Measurements from ENCODE around the gene DTHD1.

DTHD1 gene

DNA sequence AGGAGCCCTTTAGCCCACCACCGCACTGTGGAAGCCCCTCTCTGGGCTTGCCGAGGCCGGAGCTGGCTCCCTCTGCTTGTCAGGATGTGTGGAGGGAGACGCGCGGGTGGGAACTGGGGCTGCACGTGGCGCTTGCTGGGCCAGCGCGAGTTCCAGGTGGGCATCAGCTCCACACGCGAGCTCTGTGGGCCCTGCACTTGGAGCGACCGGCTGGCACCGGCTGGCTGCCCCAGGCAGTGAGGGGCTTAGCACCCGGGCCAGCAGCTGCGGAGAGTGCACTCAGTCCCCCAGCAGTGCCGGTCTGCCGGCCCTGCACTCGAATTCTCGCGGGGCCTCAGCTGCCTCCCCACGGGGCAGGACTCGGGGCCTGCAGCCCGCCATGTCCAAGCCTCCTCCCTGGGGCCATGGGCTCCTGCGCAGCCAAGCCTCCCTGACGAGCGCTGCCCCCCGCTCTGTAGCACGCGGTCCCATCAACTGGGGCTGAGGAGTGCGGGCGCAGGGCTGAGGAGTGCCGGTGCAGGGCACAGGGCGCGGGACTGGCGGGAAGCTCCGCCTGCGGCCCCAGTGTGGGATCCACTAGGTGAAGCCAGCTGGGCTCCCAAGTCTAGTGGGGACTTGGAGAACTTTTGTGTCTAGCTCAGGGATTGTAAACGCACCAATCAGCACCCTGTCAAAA, 93.6 kb downstream of the DTHD1 start:
- H3K27ac Mint-ChIP-seq, result no peak overlapping the region
- H3K9me3 Mint-ChIP-seq, result peaks cover 24% of the 10 kb centered on the region
- H3K4me1 Mint-ChIP-seq, result no peaks in the 10 kb centered on the region
- no peaks in the 10 kb centered on the region for H3K36me3 Mint-ChIP-seq (ENCODE audit: low read depth)
- H3K4me3 Mint-ChIP-seq, result no peak overlapping the region
- no peaks in the 10 kb centered on the region for H3K27me3 Mint-ChIP-seq (ENCODE audit: low read depth)
- TF ChIP-seq, protein P1, sequence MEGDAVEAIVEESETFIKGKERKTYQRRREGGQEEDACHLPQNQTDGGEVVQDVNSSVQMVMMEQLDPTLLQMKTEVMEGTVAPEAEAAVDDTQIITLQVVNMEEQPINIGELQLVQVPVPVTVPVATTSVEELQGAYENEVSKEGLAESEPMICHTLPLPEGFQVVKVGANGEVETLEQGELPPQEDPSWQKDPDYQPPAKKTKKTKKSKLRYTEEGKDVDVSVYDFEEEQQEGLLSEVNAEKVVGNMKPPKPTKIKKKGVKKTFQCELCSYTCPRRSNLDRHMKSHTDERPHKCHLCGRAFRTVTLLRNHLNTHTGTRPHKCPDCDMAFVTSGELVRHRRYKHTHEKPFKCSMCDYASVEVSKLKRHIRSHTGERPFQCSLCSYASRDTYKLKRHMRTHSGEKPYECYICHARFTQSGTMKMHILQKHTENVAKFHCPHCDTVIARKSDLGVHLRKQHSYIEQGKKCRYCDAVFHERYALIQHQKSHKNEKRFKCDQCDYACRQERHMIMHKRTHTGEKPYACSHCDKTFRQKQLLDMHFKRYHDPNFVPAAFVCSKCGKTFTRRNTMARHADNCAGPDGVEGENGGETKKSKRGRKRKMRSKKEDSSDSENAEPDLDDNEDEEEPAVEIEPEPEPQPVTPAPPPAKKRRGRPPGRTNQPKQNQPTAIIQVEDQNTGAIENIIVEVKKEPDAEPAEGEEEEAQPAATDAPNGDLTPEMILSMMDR (IDR thresholded peaks at IDR 0.05; ENCODE audit: unreplicated experiment in 3 of 3), result no peak

DNA sequence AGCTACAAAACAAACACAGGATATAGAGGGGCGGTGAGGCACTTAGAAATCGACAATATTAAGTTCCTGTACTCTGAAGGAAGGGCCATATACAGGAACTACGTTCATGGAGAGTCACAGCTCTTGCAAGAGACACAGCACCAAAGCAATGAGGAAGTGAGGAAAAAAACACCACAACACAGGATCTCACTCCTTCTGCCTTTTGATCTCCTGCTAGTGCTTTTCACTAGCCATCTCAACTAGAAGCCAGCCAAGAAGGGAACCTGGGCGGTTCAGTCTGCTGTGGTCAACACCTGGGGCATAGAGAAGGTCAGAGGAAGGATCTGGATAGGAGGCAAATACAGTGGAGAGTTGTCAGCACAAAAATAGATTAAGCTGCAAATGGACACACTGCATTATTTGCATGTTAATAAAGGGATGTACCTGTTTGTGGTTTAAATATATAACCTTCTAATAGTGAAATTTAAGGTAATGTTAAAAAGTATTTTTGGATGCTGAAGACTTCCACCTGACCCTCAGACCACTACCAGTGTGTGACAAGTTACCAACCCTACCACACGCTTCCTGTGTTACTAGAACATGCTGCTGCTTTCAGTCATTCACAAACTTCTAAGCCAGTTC, 104.6 kb downstream of the DTHD1 start:
- TF ChIP-seq, protein P1 (IDR thresholded peaks at IDR 0.05; ENCODE audit: unreplicated experiment in 3 of 3), result no peak
- peaks cover under 1% of the 10 kb centered on the region for H3K9me3 Mint-ChIP-seq
- no peak overlapping the region for H3K4me3 Mint-ChIP-seq
- H3K27me3 Mint-ChIP-seq (ENCODE audit: low read depth), result no peaks in the 10 kb centered on the region
- H3K4me1 Mint-ChIP-seq, result no peaks in the 10 kb centered on the region
- no peaks in the 10 kb centered on the region for H3K36me3 Mint-ChIP-seq (ENCODE audit: low read depth)
- no peak overlapping the region for H3K27ac Mint-ChIP-seq

DNA sequence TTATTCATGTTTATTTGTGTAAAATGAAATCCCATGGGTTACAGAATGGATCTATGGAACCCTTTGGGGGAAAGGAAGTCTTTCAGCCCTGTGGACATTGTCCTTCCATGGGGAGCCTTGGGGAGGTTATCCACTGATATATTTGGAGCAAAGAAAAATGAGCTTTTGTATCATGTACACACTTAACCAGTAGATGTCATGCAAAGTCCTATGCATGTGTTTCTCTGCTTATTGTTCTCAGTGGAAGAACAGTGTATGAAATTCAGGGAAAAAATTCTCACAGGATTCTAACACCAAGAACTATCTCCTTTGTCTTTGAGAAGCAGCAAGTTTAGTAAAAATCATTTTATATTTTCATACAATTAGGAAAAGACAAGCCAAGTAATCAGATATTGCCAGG, 105.3 kb downstream of the DTHD1 start:
- H3K4me3 Mint-ChIP-seq, result no peak overlapping the region
- no peaks in the 10 kb centered on the region for H3K27me3 Mint-ChIP-seq (ENCODE audit: low read depth)
- H3K4me1 Mint-ChIP-seq, result no peaks in the 10 kb centered on the region
- no peaks in the 10 kb centered on the region for H3K36me3 Mint-ChIP-seq (ENCODE audit: low read depth)
- H3K9me3 Mint-ChIP-seq, result no peaks in the 10 kb centered on the region
- H3K27ac Mint-ChIP-seq, result no peak overlapping the region
- TF ChIP-seq, protein P1 (IDR thresholded peaks at IDR 0.05; ENCODE audit: unreplicated experiment in 3 of 3), result peak; percentile 19 to 37 (median 35)

DNA sequence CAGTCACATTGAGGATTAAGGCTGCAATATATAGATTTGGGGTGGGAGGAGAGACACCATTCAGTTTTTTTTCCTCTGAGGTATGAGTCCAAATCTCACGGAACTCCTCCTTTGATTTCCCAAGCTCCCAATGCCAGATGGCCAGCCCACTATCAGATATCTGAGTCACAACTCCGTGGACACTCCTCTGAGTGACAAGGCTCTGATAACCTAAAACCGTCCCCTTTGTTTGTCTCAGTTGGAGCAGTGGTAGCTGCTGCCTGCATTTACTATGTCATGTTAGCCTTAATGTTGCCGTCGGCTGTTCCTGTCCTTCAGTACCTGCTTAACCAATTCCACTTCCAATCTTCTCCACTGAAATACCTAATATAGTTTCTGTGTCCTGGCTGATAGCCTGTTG, 107.3 kb downstream of the DTHD1 start:
- H3K4me3 Mint-ChIP-seq, result no peak overlapping the region
- no peak overlapping the region for H3K27ac Mint-ChIP-seq
- no peaks in the 10 kb centered on the region for H3K4me1 Mint-ChIP-seq
- no peaks in the 10 kb centered on the region for H3K27me3 Mint-ChIP-seq (ENCODE audit: low read depth)
- no peaks in the 10 kb centered on the region for H3K36me3 Mint-ChIP-seq (ENCODE audit: low read depth)
- no peaks in the 10 kb centered on the region for H3K9me3 Mint-ChIP-seq
- TF ChIP-seq, protein P1 (IDR thresholded peaks at IDR 0.05; ENCODE audit: unreplicated experiment in 3 of 3), result no peak

DNA sequence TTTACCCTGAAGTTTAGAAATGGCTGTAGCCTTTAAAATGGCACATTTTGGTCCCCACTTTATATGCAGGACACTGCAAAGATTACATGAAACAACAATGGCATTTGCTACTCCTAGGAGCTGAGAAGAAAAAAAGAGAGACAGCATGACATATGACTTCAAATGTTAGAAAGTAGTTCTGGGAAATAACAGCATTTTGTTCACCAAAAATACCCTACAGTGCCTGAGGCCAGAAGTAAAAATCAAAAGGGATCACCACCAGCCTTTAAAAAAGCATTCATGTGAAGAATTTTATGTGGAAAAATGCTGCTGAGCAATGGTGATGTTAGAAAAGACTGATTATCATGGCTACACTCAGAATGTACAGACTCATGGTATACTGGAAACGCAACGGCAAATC, 110.0 kb downstream of the DTHD1 start:
- Mint-ChIP-seq H3K36me3 (ENCODE audit: low read depth) (no peaks in the 10 kb centered on the region), H3K4me3 (no peak overlapping the region), H3K27ac (no peak overlapping the region), H3K4me1 (no peaks in the 10 kb centered on the region), H3K9me3 (no peaks in the 10 kb centered on the region), H3K27me3 (ENCODE audit: low read depth) (no peaks in the 10 kb centered on the region)
- TF ChIP-seq, protein P1 (IDR thresholded peaks at IDR 0.05; ENCODE audit: unreplicated experiment in 3 of 3), result no peak

DNA sequence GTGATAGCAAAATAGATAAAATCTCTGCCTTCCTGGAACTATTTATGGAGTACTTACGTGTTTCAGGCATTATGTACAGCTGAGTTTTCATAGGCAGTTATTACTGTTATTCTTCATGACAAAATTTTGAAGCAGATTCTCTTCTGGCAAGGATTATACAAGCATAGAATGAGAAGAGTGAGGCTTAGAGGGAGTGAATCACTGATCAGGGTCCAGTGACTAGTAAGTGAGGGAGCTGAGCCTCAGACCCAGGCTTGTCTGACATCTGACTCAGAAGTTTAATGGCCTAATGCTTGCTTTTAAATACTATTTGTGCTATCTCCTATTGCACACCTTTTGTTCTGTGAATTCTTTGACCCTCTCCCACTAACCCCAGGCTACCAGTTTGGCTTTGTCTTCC, 110.6 kb downstream of the DTHD1 start:
- TF ChIP-seq, protein P1 (IDR thresholded peaks at IDR 0.05; ENCODE audit: unreplicated experiment in 3 of 3), result no peak
- no peaks in the 10 kb centered on the region for H3K36me3 Mint-ChIP-seq (ENCODE audit: low read depth)
- H3K4me1 Mint-ChIP-seq, result no peaks in the 10 kb centered on the region
- H3K27ac Mint-ChIP-seq, result no peak overlapping the region
- no peak overlapping the region for H3K4me3 Mint-ChIP-seq
- H3K9me3 Mint-ChIP-seq, result no peaks in the 10 kb centered on the region
- no peaks in the 10 kb centered on the region for H3K27me3 Mint-ChIP-seq (ENCODE audit: low read depth)

Data from nephron (organoid).